ENCODE data around the gene TNS3.

The TNS3 gene

GRCh38 chr7:47518827-47519226 is 63.1 kb downstream of the TNS3 start:
- no peak for DNase-seq

GRCh38 chr7:47517821-47518480 is 64.0 kb downstream of the TNS3 start:
- DNase-seq: no peak

- no peak for DNase-seq
Observed at GRCh38 chr7:47516985-47517600, 64.8 kb downstream of the TNS3 start.

GRCh38 chr7:47516386-47516785 is 65.5 kb downstream of the TNS3 start:
- DNase-seq: no peak

- no peak for DNase-seq
Observed at GRCh38 chr7:47515305-47515834, 66.5 kb downstream of the TNS3 start.

- no peak for DNase-seq
Observed at GRCh38 chr7:47514818-47515217, 67.1 kb downstream of the TNS3 start.

GRCh38 chr7:47514367-47514766 is 67.5 kb downstream of the TNS3 start:
- no peak for DNase-seq

GRCh38 chr7:47513741-47514241 is 68.1 kb downstream of the TNS3 start:
- DNase-seq: no peak

- DNase-seq: no peak
Observed at GRCh38 chr7:47512481-47513176, 69.3 kb downstream of the TNS3 start.

- DNase-seq: no peak
Observed at GRCh38 chr7:47511699-47512370, 70.1 kb downstream of the TNS3 start.

- DNase-seq: no peak
Observed at GRCh38 chr7:47510786-47511185, 71.1 kb downstream of the TNS3 start.

GRCh38 chr7:47510192-47510591 is 71.7 kb downstream of the TNS3 start:
- no peak for DNase-seq

- DNase-seq: no peak
Observed at GRCh38 chr7:47509571-47509970, 72.3 kb downstream of the TNS3 start.

- no peak for DNase-seq
Observed at GRCh38 chr7:47508389-47509380, 73.2 kb downstream of the TNS3 start.

- DNase-seq: no peak
Observed at GRCh38 chr7:47507522-47507921, 74.4 kb downstream of the TNS3 start.

GRCh38 chr7:47506382-47507339 is 75.2 kb downstream of the TNS3 start:
- no peak for DNase-seq

GRCh38 chr7:47505312-47506007 is 76.5 kb downstream of the TNS3 start:
- no peak for DNase-seq

- DNase-seq: no peak
Observed at GRCh38 chr7:47504551-47505311, 77.2 kb downstream of the TNS3 start.

- DNase-seq: no peak
Observed at GRCh38 chr7:47503281-47503680, 78.6 kb downstream of the TNS3 start.
